ENCODE results near the gene PLXNA2. TPM values are rescaled to one million over a fixed set of nuclear protein-coding genes. Genes with fewer than 3 reads are reported as not detected.
A peak's percentile ranks its signal among the peaks of the same experiment; 100 is the strongest.

Gene PLXNA2
- total and polyA plus RNA-seq, 7 donors: 2.4 to 16.1 (median 6.4) TPM

GRCh38 chr1:208204779-208205178 is 39.4 kb downstream of the PLXNA2 start:
- peaks cover 0 to 19% (median 8%) of the 10 kb centered on the region in 4 donors for H3K4me1 ChIP-seq

GRCh38 chr1:208203848-208204609 is 40.2 kb downstream of the PLXNA2 start:
- H3K27me3 ChIP-seq: no peaks in the 10 kb centered on the region
- peak overlapping the region; percentile 33 to 66 (median 56) for H3K27ac ChIP-seq
- peaks cover 0 to 20% (median 0%) of the 10 kb centered on the region in 4 donors for H3K36me3 ChIP-seq
- H3K4me3 ChIP-seq: no peak overlapping the region
- H3K9me3 ChIP-seq: no peaks in the 10 kb centered on the region
- intact Hi-C loops (cut with DNase I): no loop called here
- H3K4me1 ChIP-seq: peaks cover 0 to 19% (median 8%) of the 10 kb centered on the region in 4 donors
- TF ChIP-seq POLR2A (IDR thresholded peaks at IDR 0.05): no peak
- no peak for TF ChIP-seq EP300 (IDR thresholded peaks at IDR 0.05)
- TF ChIP-seq CTCF (IDR thresholded peaks at IDR 0.05): no peak
- TF ChIP-seq POLR2AphosphoS5 (IDR thresholded peaks at IDR 0.05): no peak
- no peak for DNase-seq
- 61 to 70% methylated on average over 7 of the region's 7 CpGs for WGBS, 2 donors

More at GRCh38 chr1:208204779-208205178, 39.4 kb downstream of the PLXNA2 start:
- peak overlapping the region in 3 of 4 donors; percentile 53 to 66 (median 59) for H3K27ac ChIP-seq
- no peak overlapping the region for H3K4me3 ChIP-seq
- no peaks in the 10 kb centered on the region for H3K9me3 ChIP-seq
- WGBS, 2 donors: 56 to 63% methylated on average over 2 of the region's 2 CpGs
- TF ChIP-seq POLR2AphosphoS5 (IDR thresholded peaks at IDR 0.05) (no peak), CTCF (IDR thresholded peaks at IDR 0.05) (no peak), POLR2A (IDR thresholded peaks at IDR 0.05) (no peak), EP300 (IDR thresholded peaks at IDR 0.05) (no peak)
- peaks cover 0 to 24% (median 0%) of the 10 kb centered on the region in 4 donors for H3K36me3 ChIP-seq
- no peaks in the 10 kb centered on the region for H3K27me3 ChIP-seq
- intact Hi-C loops (cut with DNase I): no loop called here
- DNase-seq: no peak

GRCh38 chr1:208203127-208203847 is 40.9 kb downstream of the PLXNA2 start:
- Histone ChIP-seq H3K4me3 (no peak overlapping the region), H3K27ac (peak overlapping the region; percentile 33 to 66 (median 56)), H3K36me3 (peaks cover 0 to 12% (median 0%) of the 10 kb centered on the region in 4 donors), H3K27me3 (no peaks in the 10 kb centered on the region), H3K4me1 (peaks cover 0 to 17% (median 6%) of the 10 kb centered on the region in 4 donors), H3K9me3 (no peaks in the 10 kb centered on the region)
- TF ChIP-seq CTCF (IDR thresholded peaks at IDR 0.05) (no peak), EP300 (IDR thresholded peaks at IDR 0.05) (no peak)
- intact Hi-C loops (cut with DNase I): no loop called here
- no peak for DNase-seq
- 20 to 58% methylated on average over 13 of the region's 13 CpGs for WGBS, 2 donors

GRCh38 chr1:208202333-208202995 is 41.7 kb downstream of the PLXNA2 start:
- peaks cover 0 to 4% (median 0%) of the 10 kb centered on the region in 4 donors for H3K36me3 ChIP-seq
- intact Hi-C loops (cut with DNase I): no loop called here

More at GRCh38 chr1:208202333-208202995, 41.7 kb downstream of the PLXNA2 start:
- peaks cover 0 to 15% (median 5%) of the 10 kb centered on the region in 4 donors for H3K4me1 ChIP-seq
- no peak overlapping the region for H3K4me3 ChIP-seq
- 23 to 72% methylated on average over 5 of the region's 5 CpGs for WGBS, 2 donors
- no peak for DNase-seq
- TF ChIP-seq EP300 (IDR thresholded peaks at IDR 0.05): no peak
- TF ChIP-seq POLR2A (IDR thresholded peaks at IDR 0.05): no peak
- no peak for TF ChIP-seq POLR2AphosphoS5 (IDR thresholded peaks at IDR 0.05)
- no peak for TF ChIP-seq CTCF (IDR thresholded peaks at IDR 0.05)
- no peaks in the 10 kb centered on the region for H3K9me3 ChIP-seq
- H3K27me3 ChIP-seq: no peaks in the 10 kb centered on the region
- peak overlapping the region in 3 of 4 donors; percentile 33 to 66 (median 53) for H3K27ac ChIP-seq
